Astrocyte (in vitro differentiated cells and primary cell): Measurements from ENCODE around the gene LSM7. TPM values are rescaled to one million over a fixed set of nuclear protein-coding genes. Genes with fewer than 3 reads are reported as not detected.

Source experiments
- DNase-seq: peaks from one replicate; pipeline ENCODE4 v3.0.0-alpha.2; 2010; ENCODE audit warnings: low read depth
- FAIRE-seq: peaks from 2 replicates; lab custom pipeline; 2011; peaks lifted over from hg19 to GRCh38; lab: Jason Lieb, UNC
- H2AFZ ChIP-seq: 2 replicates; pipeline ENCODE4 v1.6.0; 2012; ENCODE audit warnings: low read depth, low read length, inconsistent platforms
- H3K27ac ChIP-seq: 2 replicates; pipeline ENCODE4 v1.5.1; 2011; ENCODE audit warnings: low read depth, low read length, inconsistent platforms
- H3K27me3 ChIP-seq: 2 replicates; pipeline ENCODE4 v1.6.0; 2011; ENCODE audit warnings: low read length, inconsistent platforms; ENCODE audit not compliant: insufficient read depth
- H3K36me3 ChIP-seq: 2 replicates; pipeline ENCODE4 v1.5.1; 2011; ENCODE audit warnings: low read length, inconsistent platforms; ENCODE audit not compliant: insufficient read depth
- H3K4me1 ChIP-seq: 2 replicates; pipeline ENCODE4 v1.5.1; 2011; ENCODE audit warnings: low read length, inconsistent platforms; ENCODE audit not compliant: insufficient read depth
- H3K4me2 ChIP-seq: 2 replicates; pipeline ENCODE4 v1.6.0; 2012; ENCODE audit warnings: low read length, inconsistent platforms
- H3K4me3 ChIP-seq: 2 replicates; pipeline ENCODE4 v1.5.1; 2011; ENCODE audit warnings: low read depth, mild to moderate bottlenecking, low read length, inconsistent platforms; ENCODE audit not compliant: insufficient read depth
- H3K79me2 ChIP-seq: 2 replicates; pipeline ENCODE4 v1.6.0; 2012; ENCODE audit warnings: mild to moderate bottlenecking, low read length, inconsistent platforms; ENCODE audit not compliant: insufficient read depth
- H3K9ac ChIP-seq: 2 replicates; pipeline ENCODE4 v1.6.0; 2012; ENCODE audit warnings: mild to moderate bottlenecking, low read length, inconsistent platforms
- H3K9me3 ChIP-seq: 2 replicates; pipeline ENCODE4 v1.5.1; 2012; ENCODE audit warnings: low read depth, mild to moderate bottlenecking, low read length, inconsistent platforms; ENCODE audit not compliant: insufficient read depth
- H4K20me1 ChIP-seq: 2 replicates; pipeline ENCODE4 v1.6.0; 2012; ENCODE audit warnings: low read length, inconsistent platforms; ENCODE audit not compliant: insufficient read depth
- H3K27ac Mint-ChIP-seq: one replicate; pipeline ENCODE4 v1.8.0; 2021; ENCODE audit warnings: mild to moderate bottlenecking, mixed read lengths; ENCODE audit not compliant: unreplicated experiment
- H3K27me3 Mint-ChIP-seq: one replicate; pipeline ENCODE4 v1.8.0; 2021; ENCODE audit warnings: low read depth, mixed read lengths; ENCODE audit not compliant: unreplicated experiment
- H3K36me3 Mint-ChIP-seq: one replicate; pipeline ENCODE4 v1.8.0; 2021; ENCODE audit warnings: low read depth, mixed read lengths; ENCODE audit not compliant: unreplicated experiment
- H3K4me1 Mint-ChIP-seq: one replicate; pipeline ENCODE4 v1.8.0; 2021; ENCODE audit warnings: low read depth, mixed read lengths; ENCODE audit not compliant: unreplicated experiment
- H3K4me3 Mint-ChIP-seq: one replicate; pipeline ENCODE4 v1.8.0; 2021; ENCODE audit warnings: mild to moderate bottlenecking, moderate library complexity, mixed read lengths; ENCODE audit not compliant: unreplicated experiment
- H3K9me3 Mint-ChIP-seq: one replicate; pipeline ENCODE4 v1.8.0; 2021; ENCODE audit warnings: mild to moderate bottlenecking, mixed read lengths; ENCODE audit not compliant: unreplicated experiment
- CTCF ChIP-seq: IDR thresholded peaks from 2 replicates; pipeline ENCODE4 v1.5.1; 2011; ENCODE audit warnings: low read depth, mild to moderate bottlenecking, inconsistent platforms, low read length, moderate library complexity; ENCODE audit not compliant: insufficient read depth
- EZH2 ChIP-seq: IDR thresholded peaks from 2 replicates; pipeline ENCODE4 v1.6.1; 2012; ENCODE audit warnings: mild to moderate bottlenecking, low read length, inconsistent platforms; ENCODE audit not compliant: insufficient read depth
- total RNA-seq: library from RNA; stranded (reverse); gene quantifications from 2 replicates; pipeline ENCODE4 v1.2.1, GENCODE V29; 2021

LSM7 gene
- total RNA-seq, 1 donor from 2014 or later: 91.4 TPM

GRCh38 chr19:2319551-2319950 is 8.8 kb downstream of the LSM7 start:
- peaks cover 5% of the 10 kb centered on the region for H3K36me3 Mint-ChIP-seq
- FAIRE-seq: no peak
- Histone ChIP-seq H3K4me3 (no peak overlapping the region), H3K9me3 (peaks cover 7% of the 10 kb centered on the region), H3K27ac (no peak overlapping the region), H3K27me3 (no peaks in the 10 kb centered on the region), H3K9ac (no peak overlapping the region), H4K20me1 (peaks cover 10% of the 10 kb centered on the region), H3K79me2 (peaks cover 1% of the 10 kb centered on the region), H3K4me2 (no peak overlapping the region), H3K4me1 (no peaks in the 10 kb centered on the region), H2AFZ (no peak overlapping the region), H3K36me3 (peaks cover 2% of the 10 kb centered on the region)
- no peak for TF ChIP-seq CTCF
- TF ChIP-seq EZH2: no peak
- no peak overlapping the region for H3K27ac Mint-ChIP-seq
- H3K4me3 Mint-ChIP-seq: no peak overlapping the region
- peaks cover 7% of the 10 kb centered on the region for H3K9me3 Mint-ChIP-seq
- H3K4me1 Mint-ChIP-seq: no peaks in the 10 kb centered on the region
- DNase-seq: no peak
- H3K27me3 Mint-ChIP-seq: no peaks in the 10 kb centered on the region

GRCh38 chr19:2318923-2319322 is 9.5 kb downstream of the LSM7 start:
- H3K4me3 ChIP-seq: no peak overlapping the region
- H3K27me3 Mint-ChIP-seq: no peaks in the 10 kb centered on the region
- H3K36me3 ChIP-seq: peaks cover 2% of the 10 kb centered on the region
- peaks cover 5% of the 10 kb centered on the region for H3K36me3 Mint-ChIP-seq
- H2AFZ ChIP-seq: no peak overlapping the region
- H3K27ac ChIP-seq: no peak overlapping the region
- H3K4me1 Mint-ChIP-seq: no peaks in the 10 kb centered on the region
- peaks cover 7% of the 10 kb centered on the region for H3K9me3 Mint-ChIP-seq
- H3K79me2 ChIP-seq: no peaks in the 10 kb centered on the region
- FAIRE-seq (no peak), DNase-seq (no peak)
- H3K4me2 ChIP-seq: no peak overlapping the region
- H3K9me3 ChIP-seq: peaks cover 7% of the 10 kb centered on the region
- peaks cover 4% of the 10 kb centered on the region for H4K20me1 ChIP-seq
- no peak overlapping the region for H3K27ac Mint-ChIP-seq
- H3K9ac ChIP-seq: no peak overlapping the region
- TF ChIP-seq EZH2 (no peak), CTCF (no peak)
- no peak overlapping the region for H3K4me3 Mint-ChIP-seq
- H3K27me3 ChIP-seq: no peaks in the 10 kb centered on the region
- H3K4me1 ChIP-seq: no peaks in the 10 kb centered on the region

GRCh38 chr19:2317756-2318155 is 10.6 kb downstream of the LSM7 start:
- Mint-ChIP-seq H3K9me3 (peaks cover 7% of the 10 kb centered on the region), H3K4me3 (no peak overlapping the region), H3K27ac (no peak overlapping the region), H3K27me3 (peaks cover 2% of the 10 kb centered on the region), H3K4me1 (no peaks in the 10 kb centered on the region), H3K36me3 (peaks cover 3% of the 10 kb centered on the region)
- no peak overlapping the region for H3K27ac ChIP-seq
- H3K4me2 ChIP-seq: no peak overlapping the region
- H3K27me3 ChIP-seq: no peaks in the 10 kb centered on the region
- no peak overlapping the region for H2AFZ ChIP-seq
- H3K9me3 ChIP-seq: peaks cover 7% of the 10 kb centered on the region
- no peak for FAIRE-seq
- no peak overlapping the region for H3K4me3 ChIP-seq
- no peak for DNase-seq
- no peaks in the 10 kb centered on the region for H3K4me1 ChIP-seq
- H3K79me2 ChIP-seq: no peaks in the 10 kb centered on the region
- peaks cover 2% of the 10 kb centered on the region for H3K36me3 ChIP-seq
- no peaks in the 10 kb centered on the region for H4K20me1 ChIP-seq
- TF ChIP-seq CTCF: no peak
- TF ChIP-seq EZH2: no peak
- no peak overlapping the region for H3K9ac ChIP-seq
